Activated CD8-positive, alpha-beta memory T cell treated with anti-CD3 and anti-CD28 coated beads for 36 hours (primary cell): ENCODE measurements around the gene PTPN1. TPM values are rescaled to one million over a fixed set of nuclear protein-coding genes. Genes with fewer than 3 reads are reported as not detected.

Experiments used
- CTCF ChIA-PET: fragments of 350-600 bp; sonication (Branson Sonifier 250); formaldehyde crosslinking; loops from one replicate; lab custom pipeline; 2021; ENCODE audit warnings: antibody characterized with exemption; lab: Charles Lee
- POLR2A ChIA-PET: fragments of 350-600 bp; sonication (Branson Sonifier 250); formaldehyde crosslinking; loops from one replicate; lab custom pipeline; 2021; ENCODE audit warnings: antibody characterized with exemption; lab: Charles Lee
- total RNA-seq, 2 experiments: library from RNA; stranded (reverse); gene quantifications; one replicate each; pipeline ENCODE4 v1.2.3, GENCODE V29; 2021

Gene PTPN1
- total RNA-seq, 2 experiments from 2014 or later: 67.9 to 70.5 TPM

- ChIA-PET POLR2A (no interaction called here), CTCF (interaction anchor here (0.6 to 0.8 kb wide), 2 partner anchors 43 to 52 kb away, joined by 3 to 4 read pairs; no protein-coding TSS in a partner anchor)
Observed at GRCh38 chr20:50518270-50518721, 8.1 kb downstream of the PTPN1 start.

- CTCF ChIA-PET: interaction anchor here (0.6 to 1.4 kb wide), 4 partner anchors 7 to 41 kb away, joined by 3 to 4 read pairs (median 4); no protein-coding TSS in a partner anchor
Observed at GRCh38 chr20:50519036-50519762, 9.0 kb downstream of the PTPN1 start.

GRCh38 chr20:50520222-50520880, 10.2 kb downstream of the PTPN1 start:
- CTCF ChIA-PET: interaction anchor here (1.1 to 2.2 kb wide), 6 partner anchors 9 to 50 kb away, joined by 3 to 8 read pairs (median 4); no protein-coding TSS in a partner anchor
- POLR2A ChIA-PET: interaction anchor here (0.5 to 1.2 kb wide), 3 partner anchors 8 to 41 kb away, joined by 4 to 8 read pairs (median 7); no protein-coding TSS in a partner anchor

More at GRCh38 chr20:50519036-50519762, 9.0 kb downstream of the PTPN1 start:
- POLR2A ChIA-PET: interaction anchor here (1.2 kb wide), 1 partner anchor 42 kb away, joined by 7 read pairs; no protein-coding TSS in a partner anchor

- CTCF ChIA-PET: interaction anchor here (0.8 to 2.2 kb wide), 4 partner anchors 12 to 343 kb away, joined by 3 to 8 read pairs (median 4); no protein-coding TSS in a partner anchor
- POLR2A ChIA-PET: interaction anchor here (0.6 kb wide), 1 partner anchor 34 kb away, joined by 3 read pairs; no protein-coding TSS in a partner anchor
Observed at GRCh38 chr20:50521221-50522052, 11.3 kb downstream of the PTPN1 start.

- POLR2A ChIA-PET: interaction anchor here (0.6 kb wide), 1 partner anchor 33 kb away, joined by 3 read pairs; no protein-coding TSS in a partner anchor
- CTCF ChIA-PET: interaction anchor here (1.5 kb wide), 1 partner anchor 15 kb away, joined by 3 read pairs; no protein-coding TSS in a partner anchor
Observed at GRCh38 chr20:50522053-50522674, 12.0 kb downstream of the PTPN1 start.

GRCh38 chr20:50523552-50524167, 13.5 kb downstream of the PTPN1 start:
- POLR2A ChIA-PET: interaction anchor here (0.6 to 0.8 kb wide), 3 partner anchors 37 to 1039 kb away, joined by 3 to 6 read pairs (median 4); no protein-coding TSS in a partner anchor
- CTCF ChIA-PET: interaction anchor here (0.9 to 1.8 kb wide), 3 partner anchors 23 to 52 kb away, joined by 3 to 5 read pairs (median 4); no protein-coding TSS in a partner anchor

GRCh38 chr20:50525681-50526080, 15.5 kb downstream of the PTPN1 start:
- ChIA-PET POLR2A (interaction anchor here (0.7 kb wide), 1 partner anchor 409 kb away, joined by 7 read pairs; no protein-coding TSS in a partner anchor), CTCF (interaction anchor here (0.6 to 1.8 kb wide), 2 partner anchors 34 to 44 kb away, joined by 3 to 5 read pairs; no protein-coding TSS in a partner anchor)

- ChIA-PET CTCF (interaction anchor here (0.6 kb wide), 1 partner anchor 1205 kb away, joined by 4 read pairs; no protein-coding TSS in a partner anchor), POLR2A (no interaction called here)
Observed at GRCh38 chr20:50526403-50526989, 16.3 kb downstream of the PTPN1 start.

GRCh38 chr20:50527068-50527605, 17.0 kb downstream of the PTPN1 start:
- ChIA-PET POLR2A (no interaction called here), CTCF (no interaction called here)

GRCh38 chr20:50528129-50528528, 17.9 kb downstream of the PTPN1 start:
- CTCF ChIA-PET: interaction anchor here (0.7 to 1.5 kb wide), 3 partner anchors 9 to 38 kb away, joined by 3 read pairs; no protein-coding TSS in a partner anchor
- POLR2A ChIA-PET: interaction anchor here (0.6 to 1.6 kb wide), 3 partner anchors 8 to 544 kb away, joined by 3 to 8 read pairs (median 7); no protein-coding TSS in a partner anchor

- ChIA-PET CTCF (interaction anchor here (0.7 to 1.5 kb wide), 4 partner anchors 9 to 42 kb away, joined by 3 read pairs; no protein-coding TSS in a partner anchor), POLR2A (interaction anchor here (0.6 to 1.6 kb wide), 4 partner anchors 9 to 33 kb away, joined by 4 to 8 read pairs (median 7); no protein-coding TSS in a partner anchor)
Observed at GRCh38 chr20:50528804-50529351, 18.7 kb downstream of the PTPN1 start.

- CTCF ChIA-PET: interaction anchor here (0.6 kb wide), 1 partner anchor 10 kb away, joined by 3 read pairs; no protein-coding TSS in a partner anchor
- POLR2A ChIA-PET: interaction anchor here (0.6 kb wide), 1 partner anchor 12 kb away, joined by 4 read pairs; no protein-coding TSS in a partner anchor
Observed at GRCh38 chr20:50532221-50532620, 22.0 kb downstream of the PTPN1 start.

GRCh38 chr20:50533061-50533460, 22.9 kb downstream of the PTPN1 start:
- ChIA-PET CTCF (interaction anchor here (0.9 to 1.2 kb wide), 2 partner anchors 9 to 12 kb away, joined by 3 to 4 read pairs; no protein-coding TSS in a partner anchor), POLR2A (no interaction called here)

GRCh38 chr20:50533464-50533863, 23.3 kb downstream of the PTPN1 start:
- POLR2A ChIA-PET: no interaction called here
- CTCF ChIA-PET: interaction anchor here (0.8 to 1.2 kb wide), 4 partner anchors 8 to 55 kb away, joined by 3 to 4 read pairs (median 3); no protein-coding TSS in a partner anchor

- POLR2A ChIA-PET: interaction anchor here (0.6 kb wide), 1 partner anchor 14 kb away, joined by 3 read pairs; no protein-coding TSS in a partner anchor
Observed at GRCh38 chr20:50534567-50534966, 24.4 kb downstream of the PTPN1 start.

More at GRCh38 chr20:50534567-50534966, 24.4 kb downstream of the PTPN1 start:
- CTCF ChIA-PET: interaction anchor here (0.9 to 1.2 kb wide), 2 partner anchors 14 to 36 kb away, joined by 3 to 4 read pairs; no protein-coding TSS in a partner anchor
